Neural crest cell (in vitro differentiated cells): ENCODE results near the gene PIPOX. TPM values are rescaled to one million over a fixed set of nuclear protein-coding genes. Genes with fewer than 3 reads are reported as not detected.

Experiments
- DNase-seq: peaks from one replicate; pipeline ENCODE4 v3.0.0; 2021; ENCODE audit warnings: low read depth, mixed read lengths, low spot score
- H3K27ac Mint-ChIP-seq: one replicate; pipeline ENCODE4 v1.8.0; 2021; ENCODE audit warnings: mild to moderate bottlenecking, mixed read lengths; ENCODE audit not compliant: unreplicated experiment
- H3K27me3 Mint-ChIP-seq: 2 replicates; pipeline ENCODE4 v1.8.0; 2021; ENCODE audit warnings: low read depth, mild to moderate bottlenecking, mixed read lengths
- H3K36me3 Mint-ChIP-seq: 2 replicates; pipeline ENCODE4 v1.8.0; 2021; ENCODE audit warnings: low read depth, mild to moderate bottlenecking, mixed read lengths
- H3K4me1 Mint-ChIP-seq: 2 replicates; pipeline ENCODE4 v1.8.0; 2021; ENCODE audit warnings: mixed read lengths
- H3K4me3 Mint-ChIP-seq: one replicate; pipeline ENCODE4 v1.8.0; 2021; ENCODE audit warnings: mild to moderate bottlenecking, mixed read lengths
- H3K9me3 Mint-ChIP-seq: 2 replicates; pipeline ENCODE4 v1.8.0; 2021; ENCODE audit warnings: mixed read lengths
- CTCF ChIP-seq: fragments of 200-600 bp; sonication (generic); conservative IDR thresholded peaks from 2 replicates; pipeline ENCODE4 v1.5.0; 2021; ENCODE audit warnings: antibody characterized with exemption, mild to moderate bottlenecking
- total RNA-seq: library from RNA; stranded (reverse); gene quantifications from 2 replicates; pipeline ENCODE4 v1.2.1, GENCODE V29; 2021

PIPOX gene
- total RNA-seq, 1 donor from 2014 or later, result 4.1 TPM

- H3K27me3 Mint-ChIP-seq, result peaks cover 46% of the 10 kb centered on the region
- H3K9me3 Mint-ChIP-seq, result peaks cover 9% of the 10 kb centered on the region
- DNase-seq, result no peak
- peaks cover 9% of the 10 kb centered on the region for H3K36me3 Mint-ChIP-seq
- no peak for TF ChIP-seq CTCF
- no peak overlapping the region for H3K4me3 Mint-ChIP-seq
- H3K4me1 Mint-ChIP-seq, result peaks cover 25% of the 10 kb centered on the region
- no peak overlapping the region for H3K27ac Mint-ChIP-seq
Measured at GRCh38 chr17:29032013-29032856, 10.7 kb upstream of the PIPOX start.

GRCh38 chr17:29032857-29033197 is 10.1 kb upstream of the PIPOX start:
- TF ChIP-seq CTCF, result no peak
- Mint-ChIP-seq H3K4me3 (no peak overlapping the region), H3K36me3 (peaks cover 9% of the 10 kb centered on the region), H3K9me3 (peaks cover 9% of the 10 kb centered on the region), H3K27me3 (peaks cover 45% of the 10 kb centered on the region), H3K27ac (no peak overlapping the region), H3K4me1 (peaks cover 22% of the 10 kb centered on the region)
- no peak for DNase-seq

- Mint-ChIP-seq H3K4me3 (no peak overlapping the region), H3K36me3 (peaks cover 9% of the 10 kb centered on the region), H3K4me1 (peaks cover 16% of the 10 kb centered on the region), H3K27ac (no peak overlapping the region), H3K27me3 (peaks cover 39% of the 10 kb centered on the region), H3K9me3 (peaks cover 9% of the 10 kb centered on the region)
- DNase-seq, result no peak
- TF ChIP-seq CTCF, result no peak
Measured at GRCh38 chr17:29034510-29034909, 8.4 kb upstream of the PIPOX start.

- Mint-ChIP-seq H3K27me3 (peaks cover 28% of the 10 kb centered on the region), H3K9me3 (peaks cover 9% of the 10 kb centered on the region), H3K36me3 (peaks cover 9% of the 10 kb centered on the region), H3K4me3 (no peak overlapping the region), H3K4me1 (peaks cover 17% of the 10 kb centered on the region), H3K27ac (no peak overlapping the region)
- no peak for DNase-seq
- TF ChIP-seq CTCF, result no peak
Measured at GRCh38 chr17:29036584-29036983, 6.4 kb upstream of the PIPOX start.

- peaks cover 9% of the 10 kb centered on the region for H3K9me3 Mint-ChIP-seq
- DNase-seq, result no peak
- H3K27ac Mint-ChIP-seq, result no peak overlapping the region
- peaks cover 17% of the 10 kb centered on the region for H3K27me3 Mint-ChIP-seq
- peaks cover 15% of the 10 kb centered on the region for H3K4me1 Mint-ChIP-seq
- H3K36me3 Mint-ChIP-seq, result peaks cover 7% of the 10 kb centered on the region
- H3K4me3 Mint-ChIP-seq, result no peak overlapping the region
- no peak for TF ChIP-seq CTCF
Measured at GRCh38 chr17:29037739-29038084, 5.2 kb upstream of the PIPOX start.
